ENCODE data around the gene CDH23. TPM values are rescaled to one million over a fixed set of nuclear protein-coding genes. Genes with fewer than 3 reads are reported as not detected.

The CDH23 gene
- total RNA-seq, 3 donors from 2014 or later = 1.8 to 3.6 (median 3.0) TPM

GRCh38 chr10:71664585-71664984 is 267.9 kb downstream of the CDH23 start:
- DNase-seq (no peak), ATAC-seq (no peak)
- Histone ChIP-seq H3K4me3 (no peak overlapping the region), H3K36me3 (ENCODE audit: low read depth) (no peaks in the 10 kb centered on the region), H3K4me1 (ENCODE audit: low read depth) (no peaks in the 10 kb centered on the region), H3K9me3 (no peaks in the 10 kb centered on the region)
- intact Hi-C loops (cut with DNase I, micrococcal nuclease) = no loop called here
- TF ChIP-seq CTCF (IDR thresholded peaks at IDR 0.05) = no peak

- TF ChIP-seq CTCF (IDR thresholded peaks at IDR 0.05) = no peak
- Histone ChIP-seq H3K36me3 (ENCODE audit: low read depth) (no peaks in the 10 kb centered on the region), H3K9me3 (no peaks in the 10 kb centered on the region), H3K4me1 (ENCODE audit: low read depth) (no peaks in the 10 kb centered on the region), H3K4me3 (no peak overlapping the region)
- no peak for ATAC-seq
- no peak for DNase-seq
- intact Hi-C loops (cut with DNase I, micrococcal nuclease) = no loop called here
Observed at GRCh38 chr10:71665456-71665855, 268.7 kb downstream of the CDH23 start.

- no peaks in the 10 kb centered on the region for H3K4me1 ChIP-seq (ENCODE audit: low read depth)
- intact Hi-C loops (cut with DNase I, micrococcal nuclease) = no loop called here
- ATAC-seq = no peak
- no peak for TF ChIP-seq CTCF (IDR thresholded peaks at IDR 0.05)
- no peak overlapping the region for H3K4me3 ChIP-seq
- no peaks in the 10 kb centered on the region for H3K9me3 ChIP-seq
- no peak for DNase-seq
- H3K36me3 ChIP-seq (ENCODE audit: low read depth) = no peaks in the 10 kb centered on the region
Observed at GRCh38 chr10:71666639-71667386, 270.1 kb downstream of the CDH23 start.

- intact Hi-C loops (cut with DNase I, micrococcal nuclease) = no loop called here
- Histone ChIP-seq H3K9me3 (no peaks in the 10 kb centered on the region), H3K4me1 (ENCODE audit: low read depth) (no peaks in the 10 kb centered on the region), H3K36me3 (ENCODE audit: low read depth) (no peaks in the 10 kb centered on the region), H3K4me3 (no peak overlapping the region)
- ATAC-seq = no peak
- no peak for DNase-seq
- TF ChIP-seq CTCF (IDR thresholded peaks at IDR 0.05) = no peak
Observed at GRCh38 chr10:71667387-71667752, 270.6 kb downstream of the CDH23 start.

GRCh38 chr10:71671994-71672946 is 275.6 kb downstream of the CDH23 start:
- intact Hi-C loops (cut with DNase I, micrococcal nuclease) = no loop called here
- DNase-seq = no peak
- Histone ChIP-seq H3K4me1 (ENCODE audit: low read depth) (no peaks in the 10 kb centered on the region), H3K4me3 (no peak overlapping the region), H3K9me3 (no peaks in the 10 kb centered on the region), H3K36me3 (ENCODE audit: low read depth) (no peaks in the 10 kb centered on the region)
- ATAC-seq = no peak
- no peak for TF ChIP-seq CTCF (IDR thresholded peaks at IDR 0.05)
